NT2/D1 (cell line): ENCODE measurements around the gene TTLL8.
A peak's percentile ranks its signal among the peaks of the same experiment; 100 is the strongest.

Experiments used
- DNase-seq: peaks from one replicate; pipeline ENCODE4 v3.0.0-alpha.2; 2011; ENCODE audit warnings: low read depth, low spot score
- H3K27me3 ChIP-seq: 2 replicates; pipeline ENCODE4 v1.6.0; 2011; ENCODE audit warnings: mild to moderate bottlenecking; ENCODE audit not compliant: insufficient read length, insufficient read depth
- H3K36me3 ChIP-seq: 2 replicates; pipeline ENCODE4 v1.6.1; 2011; ENCODE audit warnings: mild to moderate bottlenecking, low read length, mixed read lengths; ENCODE audit not compliant: insufficient read depth, insufficient read length
- H3K4me1 ChIP-seq: 2 replicates; pipeline ENCODE4 v1.5.1; 2011; ENCODE audit not compliant: insufficient read depth, insufficient read length
- H3K4me3 ChIP-seq: 2 replicates; pipeline ENCODE4 v1.5.1; 2011; ENCODE audit warnings: low read depth; ENCODE audit not compliant: insufficient read length
- H3K9ac ChIP-seq: 2 replicates; pipeline ENCODE4 v1.6.0; 2011; ENCODE audit warnings: low read depth; ENCODE audit not compliant: insufficient read length
- H3K9me3 ChIP-seq: 2 replicates; pipeline ENCODE4 v1.5.1; 2011; ENCODE audit warnings: mild to moderate bottlenecking, low read length; ENCODE audit not compliant: insufficient read depth
- SUZ12 ChIP-seq: IDR thresholded peaks from 2 replicates; pipeline ENCODE4 v1.6.1; 2011; ENCODE audit not compliant: insufficient read length, insufficient read depth; ENCODE audit errors: extremely low read depth
- YY1 ChIP-seq: IDR thresholded peaks from 2 replicates; pipeline ENCODE4 v1.6.1; 2011; ENCODE audit not compliant: insufficient read length, insufficient read depth
- ZNF274 ChIP-seq: IDR thresholded peaks from 2 replicates; pipeline ENCODE4 v1.6.1; 2011; ENCODE audit warnings: mild to moderate bottlenecking, low read depth, low read length

The TTLL8 gene

GRCh38 chr22:50017701-50018224 lies 40.3 kb downstream of the TTLL8 start:
- Histone ChIP-seq H3K27me3 (peaks cover 54% of the 10 kb centered on the region), H3K9ac (no peak overlapping the region), H3K4me1 (peaks cover 8% of the 10 kb centered on the region), H3K9me3 (peaks cover 12% of the 10 kb centered on the region; the same call in 1 of the 2 replicates), H3K4me3 (no peak overlapping the region), H3K36me3 (no peaks in the 10 kb centered on the region)
- no peak for TF ChIP-seq SUZ12
- no peak for TF ChIP-seq ZNF274
- TF ChIP-seq YY1 = no peak
- no peak for DNase-seq

DNA sequence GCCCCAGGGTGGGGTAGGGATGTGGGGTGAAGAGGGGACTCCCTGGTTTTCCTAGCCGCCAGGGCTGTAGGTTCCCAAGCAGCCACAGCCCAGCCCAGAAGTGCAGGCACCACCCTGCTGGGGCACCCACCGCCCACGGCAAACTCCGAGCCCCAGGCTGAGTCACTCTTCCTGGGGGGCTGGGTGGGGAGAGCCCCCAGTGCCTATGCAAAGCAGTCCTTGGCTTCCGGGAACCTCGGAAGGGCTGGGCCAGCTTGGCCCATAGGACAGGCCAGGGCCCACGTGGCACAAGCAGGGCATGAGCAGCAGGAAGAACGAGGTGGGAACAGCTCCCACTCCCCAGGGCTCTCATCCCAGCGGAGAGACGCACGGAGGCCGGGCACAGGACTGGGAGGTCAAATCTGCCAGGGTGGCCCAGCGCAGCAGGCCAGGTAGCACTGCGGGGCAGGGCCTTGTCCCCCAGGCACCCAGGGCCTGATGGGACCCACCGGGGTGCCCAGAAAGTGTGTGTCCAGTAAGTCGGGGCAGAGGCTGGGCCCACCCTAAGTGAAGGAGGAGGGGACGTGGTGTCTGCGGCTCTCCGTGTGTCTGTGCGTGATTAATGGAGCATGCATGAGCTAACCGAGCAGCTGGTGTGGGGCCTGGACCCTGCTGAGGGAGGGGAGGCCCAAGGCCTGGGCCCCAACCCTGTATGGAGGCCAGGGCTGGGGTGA lies 41.0 kb downstream of the TTLL8 start:
- H3K4me3 ChIP-seq = no peak overlapping the region
- H3K9ac ChIP-seq = no peak overlapping the region
- H3K36me3 ChIP-seq = no peaks in the 10 kb centered on the region
- no peak for DNase-seq
- H3K27me3 ChIP-seq = peaks cover 59% of the 10 kb centered on the region
- H3K4me1 ChIP-seq = peaks cover 12% of the 10 kb centered on the region
- peaks cover 12% of the 10 kb centered on the region; the same call in 1 of the 2 replicates for H3K9me3 ChIP-seq
- TF ChIP-seq ZNF274 (no peak), SUZ12 (no peak), YY1 (no peak)

- TF ChIP-seq YY1 (no peak), SUZ12 (no peak), ZNF274 (no peak)
- Histone ChIP-seq H3K27me3 (peaks cover 66% of the 10 kb centered on the region), H3K4me3 (no peak overlapping the region), H3K9me3 (peaks cover 12% of the 10 kb centered on the region; the same call in 1 of the 2 replicates), H3K9ac (no peak overlapping the region), H3K36me3 (no peaks in the 10 kb centered on the region), H3K4me1 (peaks cover 13% of the 10 kb centered on the region)
- no peak for DNase-seq
Measured at GRCh38 chr22:50016308-50016987, 41.6 kb downstream of the TTLL8 start.

- H3K4me3 ChIP-seq = no peak overlapping the region
- H3K36me3 ChIP-seq = no peaks in the 10 kb centered on the region
- H3K9me3 ChIP-seq = peaks cover 12% of the 10 kb centered on the region; the same call in 1 of the 2 replicates
- H3K9ac ChIP-seq = no peak overlapping the region
- peaks cover 13% of the 10 kb centered on the region for H3K4me1 ChIP-seq
- peaks cover 69% of the 10 kb centered on the region for H3K27me3 ChIP-seq
- DNase-seq = no peak
- TF ChIP-seq YY1 = no peak
- no peak for TF ChIP-seq SUZ12
- no peak for TF ChIP-seq ZNF274
Measured at GRCh38 chr22:50015451-50016307, 42.4 kb downstream of the TTLL8 start.

GRCh38 chr22:50014655-50015401 lies 43.3 kb downstream of the TTLL8 start:
- Histone ChIP-seq H3K36me3 (no peaks in the 10 kb centered on the region), H3K9ac (peak overlapping the region; percentile 32), H3K4me1 (peaks cover 13% of the 10 kb centered on the region), H3K4me3 (peak overlapping the region; percentile 37), H3K9me3 (peaks cover 6% of the 10 kb centered on the region; the same call in 1 of the 2 replicates), H3K27me3 (peaks cover 69% of the 10 kb centered on the region)
- no peak for TF ChIP-seq ZNF274
- TF ChIP-seq SUZ12 = peak; percentile 47
- no peak for TF ChIP-seq YY1
- no peak for DNase-seq

DNA sequence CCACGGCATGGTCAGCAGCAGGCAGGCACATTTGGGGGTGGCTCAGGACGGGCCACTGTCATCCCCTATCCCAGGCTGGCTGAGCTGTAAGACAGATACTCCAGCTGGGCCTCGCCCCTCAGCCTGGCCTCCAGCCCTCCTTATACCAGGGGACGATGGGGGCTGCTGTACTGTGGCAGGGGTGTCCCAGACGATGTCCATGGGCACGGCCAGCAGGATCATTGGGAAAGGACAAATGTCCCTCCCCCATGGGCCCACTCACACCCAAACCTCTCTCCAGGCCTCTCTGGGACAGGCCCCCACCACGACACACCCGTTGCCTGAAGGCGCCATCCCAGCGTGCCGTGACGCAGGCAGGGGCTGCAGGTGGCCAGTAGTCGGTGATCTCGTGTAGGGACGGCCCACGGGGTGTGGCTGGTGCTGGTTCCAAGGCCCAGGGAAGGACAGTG lies 44.0 kb downstream of the TTLL8 start:
- TF ChIP-seq ZNF274 (no peak), YY1 (no peak)
- H3K9me3 ChIP-seq = no peaks in the 10 kb centered on the region
- peak overlapping the region; percentile 42 for H3K9ac ChIP-seq
- peaks cover 62% of the 10 kb centered on the region for H3K27me3 ChIP-seq
- DNase-seq = no peak
- no peak overlapping the region for H3K4me3 ChIP-seq
- peaks cover 13% of the 10 kb centered on the region for H3K4me1 ChIP-seq
- no peaks in the 10 kb centered on the region for H3K36me3 ChIP-seq
